HFF-Myc (cell line): ENCODE results near the gene MAGEB17.
"Not testable (repeated sequence)": the region's sequence is repeated elsewhere in the genome, so short reads cannot be mapped to it uniquely, and the experiment has no call there.

Experiments used
- DNase-seq: peaks from one replicate; pipeline ENCODE4 v3.0.0-alpha.2; 2011; ENCODE audit warnings: low read depth; ENCODE audit errors: extremely low read depth
- H3K4me3 ChIP-seq: replicated peaks from 2 replicates; pipeline ENCODE4 v1.5.1; 2011; ENCODE audit warnings: low read depth, mild to moderate bottlenecking, control low read depth, low read length
- CTCF ChIP-seq: IDR thresholded peaks from 2 replicates; pipeline ENCODE4 v1.5.1; 2012; ENCODE audit warnings: mild to moderate bottlenecking, low read depth, low read length, control low read depth; ENCODE audit errors: missing control alignments

Gene MAGEB17

DNA sequence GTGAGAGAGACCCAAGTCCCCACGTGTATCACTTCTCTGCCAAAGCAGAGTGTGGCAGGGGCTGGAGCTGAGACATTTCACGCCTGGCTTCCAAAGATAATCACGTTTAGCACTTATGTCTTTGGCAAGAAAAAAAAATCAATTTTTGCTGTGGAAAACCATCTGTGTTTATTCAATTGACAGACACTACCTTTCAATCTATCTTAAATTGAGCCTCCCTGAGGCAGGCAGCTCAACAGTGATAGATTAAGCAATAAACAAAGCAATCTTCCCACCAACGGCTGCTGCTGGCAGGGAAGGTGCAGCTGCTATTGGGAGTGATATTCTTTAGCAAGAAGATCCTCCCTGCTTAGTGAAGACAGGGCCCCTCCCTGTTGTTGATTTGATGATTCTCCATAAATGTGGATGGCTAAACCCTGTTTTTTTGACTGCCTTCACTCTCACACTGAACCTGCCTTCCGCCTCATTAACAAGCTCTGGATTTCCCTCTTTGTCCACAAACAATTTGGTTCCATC, 11.6 kb upstream of the MAGEB17 start:
- DNase-seq, result no peak
- no peak for TF ChIP-seq CTCF
- H3K4me3 ChIP-seq, result no peak overlapping the region

DNA sequence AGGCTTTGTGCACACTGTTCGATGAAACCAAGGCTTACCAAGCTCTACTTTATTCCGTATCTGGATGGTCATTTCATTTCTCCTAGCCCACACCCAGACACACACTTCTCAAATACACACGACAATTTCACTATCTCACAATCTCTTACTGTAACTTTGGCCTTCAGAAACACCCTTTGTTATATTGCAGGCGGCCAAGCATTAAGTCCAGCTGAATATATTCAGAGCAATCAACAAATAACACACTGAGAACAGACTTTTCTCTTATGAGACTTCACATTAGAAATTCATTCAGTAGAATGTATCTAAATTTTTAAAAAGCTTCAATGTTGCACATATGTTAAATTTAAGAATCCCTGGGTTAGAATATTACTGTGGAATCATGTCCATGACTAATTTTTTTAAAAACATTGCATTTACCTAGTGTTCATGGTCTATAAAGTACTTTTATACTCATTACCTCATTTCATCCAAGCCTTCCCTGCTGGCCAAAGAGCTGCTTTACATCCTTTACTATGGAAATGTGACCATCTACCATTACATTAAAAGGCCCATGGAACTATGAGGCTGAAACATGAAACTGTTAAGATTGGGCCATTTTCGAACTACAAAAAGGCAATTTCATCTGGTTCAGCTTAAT, 10.5 kb upstream of the MAGEB17 start:
- no peak for TF ChIP-seq CTCF
- H3K4me3 ChIP-seq, result no peak overlapping the region
- DNase-seq, result no peak

DNA sequence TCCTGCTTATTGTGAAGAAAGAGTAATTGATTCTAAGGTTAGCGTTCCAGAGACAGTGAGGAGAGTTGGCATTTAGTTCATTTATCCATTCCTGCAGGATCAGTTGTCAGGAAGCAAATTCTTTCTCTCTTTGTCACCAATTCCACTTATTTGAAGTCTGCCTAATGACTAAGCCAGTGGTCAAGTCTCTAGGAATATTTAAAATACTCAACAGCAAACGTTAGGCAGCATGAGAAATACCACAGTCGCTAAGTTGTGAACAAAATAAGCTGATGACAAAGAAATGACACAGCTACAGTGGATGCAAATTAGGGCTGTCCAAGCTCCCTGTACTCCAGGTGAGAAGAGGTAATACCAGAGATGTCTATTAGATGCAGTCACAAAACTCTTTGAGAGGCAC, 6.6 kb upstream of the MAGEB17 start:
- H3K4me3 ChIP-seq, result no peak overlapping the region
- TF ChIP-seq CTCF, result no peak
- DNase-seq, result peak; percentile 24

- DNase-seq, result not testable (repeated sequence)
These were observed 6.1 kb upstream of the MAGEB17 start for GRCh38 chrX:16161173-16161572.

DNA sequence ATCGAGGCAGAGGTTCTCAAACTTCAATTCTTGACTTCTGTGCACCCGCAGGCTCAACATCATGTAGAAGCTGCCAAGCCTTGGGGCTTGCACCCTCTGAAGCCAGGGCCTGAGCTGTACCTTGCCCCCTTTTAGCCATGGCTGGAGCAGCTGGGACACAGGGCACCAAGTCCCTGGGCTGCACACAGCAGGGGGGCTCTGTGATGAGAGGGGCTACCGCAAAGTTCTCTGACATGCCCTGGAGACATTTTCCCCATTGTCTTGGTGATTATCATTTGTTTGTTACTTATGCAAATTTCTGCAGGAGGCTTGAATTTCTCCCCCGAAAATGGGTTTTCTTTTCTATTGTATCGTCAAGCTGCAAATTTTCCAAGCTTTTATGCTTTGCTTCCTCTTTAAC, 4.9 kb upstream of the MAGEB17 start:
- no peak overlapping the region for H3K4me3 ChIP-seq
- DNase-seq, result no peak
- TF ChIP-seq CTCF, result no peak

More at GRCh38 chrX:16161173-16161572, 6.1 kb upstream of the MAGEB17 start:
- not testable (repeated sequence) for H3K4me3 ChIP-seq

DNA sequence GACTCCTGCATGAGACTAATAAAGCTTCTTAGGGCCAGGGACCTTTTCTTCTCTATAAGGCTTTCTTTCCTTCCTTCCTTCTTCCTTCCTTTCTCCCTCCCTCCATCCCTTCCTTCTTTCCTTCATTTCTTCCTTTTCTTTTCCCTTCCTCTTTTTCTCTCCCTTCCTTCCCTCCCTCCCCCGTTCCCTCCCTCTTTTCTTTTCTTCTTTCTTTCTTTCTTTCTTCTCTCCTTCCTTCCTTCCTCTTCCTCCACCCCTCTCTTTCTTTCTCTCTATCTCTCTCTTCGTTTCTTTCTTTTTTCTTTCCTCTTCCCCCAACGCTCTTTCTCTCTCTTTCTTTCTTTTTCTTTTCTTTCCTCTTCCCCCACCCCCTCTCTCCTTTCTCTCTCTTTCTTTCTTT, 2.5 kb upstream of the MAGEB17 start:
- DNase-seq, result no peak
- TF ChIP-seq CTCF, result no peak
- H3K4me3 ChIP-seq, result no peak overlapping the region

GRCh38 chrX:16171039-16171438, 3.8 kb downstream of the MAGEB17 start:
- TF ChIP-seq CTCF, result no peak
- DNase-seq, result no peak
- no peak overlapping the region for H3K4me3 ChIP-seq
